GM23248 (cell line): ENCODE results near the gene GRAP2. TPM values are rescaled to one million over a fixed set of nuclear protein-coding genes. Genes with fewer than 3 reads are reported as not detected.

ENCODE experiments used
- DNase-seq: peaks from one replicate; pipeline ENCODE4 v3.0.0-alpha.2; 2015
- H2AFZ ChIP-seq: fragments of 200-600 bp; sonication (generic); 2 replicates; pipeline ENCODE4 v1.6.1; 2016; ENCODE audit warnings: antibody characterized with exemption
- H3F3A ChIP-seq: fragments of 200-600 bp; sonication (generic); 2 replicates; pipeline ENCODE4 v1.6.1; 2016; ENCODE audit warnings: mild to moderate bottlenecking, antibody characterized with exemption, mixed run types; ENCODE audit not compliant: insufficient read depth
- H3K27ac ChIP-seq: fragments of 200-600 bp; sonication (generic); 2 replicates; pipeline ENCODE4 v1.5.1; 2016; ENCODE audit warnings: mild to moderate bottlenecking
- H3K27me3 ChIP-seq: fragments of 200-600 bp; sonication (generic); replicated peaks from 2 replicates; pipeline ENCODE4 v1.6.1; 2016; ENCODE audit warnings: mild to moderate bottlenecking; ENCODE audit not compliant: insufficient read depth
- H3K36me3 ChIP-seq: fragments of 200-600 bp; sonication (generic); 2 replicates; pipeline ENCODE4 v1.6.1; 2016; ENCODE audit warnings: low read depth, mild to moderate bottlenecking
- H3K4me1 ChIP-seq: fragments of 200-600 bp; sonication (generic); 2 replicates; pipeline ENCODE4 v1.6.1; 2016; ENCODE audit warnings: mild to moderate bottlenecking; ENCODE audit not compliant: insufficient read depth
- H3K4me2 ChIP-seq: fragments of 200-600 bp; sonication (generic); one replicate; pipeline ENCODE4 v1.6.1; 2016; ENCODE audit warnings: mild to moderate bottlenecking; ENCODE audit not compliant: unreplicated experiment
- H3K4me3 ChIP-seq: fragments of 200-600 bp; sonication (generic); 2 replicates; pipeline ENCODE4 v1.5.1; 2016; ENCODE audit warnings: mild to moderate bottlenecking
- H3K79me2 ChIP-seq: fragments of 200-600 bp; sonication (generic); 2 replicates; pipeline ENCODE4 v1.6.1; 2016; ENCODE audit warnings: mild to moderate bottlenecking; ENCODE audit not compliant: insufficient read depth
- H3K9ac ChIP-seq: fragments of 200-600 bp; sonication (generic); 2 replicates; pipeline ENCODE4 v1.6.1; 2016; ENCODE audit warnings: mild to moderate bottlenecking
- H3K9me2 ChIP-seq: fragments of 200-600 bp; sonication (generic); 2 replicates; pipeline ENCODE4 v1.6.1; 2016; ENCODE audit warnings: mixed run types, mild to moderate bottlenecking, moderate library complexity; ENCODE audit not compliant: insufficient read depth
- H3K9me3 ChIP-seq: fragments of 200-600 bp; sonication (generic); one replicate; pipeline ENCODE4 v1.6.1; 2017; ENCODE audit warnings: low read depth
- H4K20me1 ChIP-seq: fragments of 200-600 bp; sonication (generic); 2 replicates; pipeline ENCODE4 v1.6.0; 2016; ENCODE audit not compliant: insufficient read depth
- EZH2 ChIP-seq: fragments of 200-600 bp; sonication (generic); IDR thresholded peaks from 2 replicates; pipeline ENCODE4 v1.6.1; 2018; ENCODE audit warnings: antibody characterized with exemption, mild to moderate bottlenecking; ENCODE audit not compliant: insufficient read depth, poor library complexity, severe bottlenecking
- EZH2phosphoT487 ChIP-seq: fragments of 200-600 bp; sonication (generic); IDR thresholded peaks from 2 replicates; pipeline ENCODE4 v1.6.1; 2018; ENCODE audit warnings: antibody characterized with exemption, moderate library complexity, mild to moderate bottlenecking, low read depth; ENCODE audit not compliant: insufficient read depth
- WGBS, 2 experiments: methylation state at CpG; one replicate each; pipeline ENCODE4 v1.1.6; 2015 to 2017; ENCODE audit warnings: low lambda C conversion rate in 2 of 2, low coverage in 1 of 2; ENCODE audit errors: missing lambda C conversion rate in 2 of 2; 5-methylcytosine and 5-hydroxymethylcytosine counted together
- in situ Hi-C: fragments of 300-500 bp; cut with MboI; formaldehyde crosslinking; loops from 2 replicates; pipeline ENCODE4 v1.15.0; 2020
- polyA plus RNA-seq: library from polyadenylated mRNA; unstranded; fragments of >200 nt; fragmentation: Nextera tagmentation; extraction: Ambion mirVana; gene quantifications from 2 replicates; pipeline ENCODE4 v1.2.1, GENCODE V29; 2016
- total RNA-seq: library from RNA; depleted of rRNA; stranded (reverse); fragments of >200 nt; shearing (Covaris generic); gene quantifications from 2 replicates; pipeline ENCODE4 v1.2.3, GENCODE V29; 2014

GRAP2 gene
- total and polyA plus RNA-seq, 2 experiments from 2014 or later = not detected

DNA sequence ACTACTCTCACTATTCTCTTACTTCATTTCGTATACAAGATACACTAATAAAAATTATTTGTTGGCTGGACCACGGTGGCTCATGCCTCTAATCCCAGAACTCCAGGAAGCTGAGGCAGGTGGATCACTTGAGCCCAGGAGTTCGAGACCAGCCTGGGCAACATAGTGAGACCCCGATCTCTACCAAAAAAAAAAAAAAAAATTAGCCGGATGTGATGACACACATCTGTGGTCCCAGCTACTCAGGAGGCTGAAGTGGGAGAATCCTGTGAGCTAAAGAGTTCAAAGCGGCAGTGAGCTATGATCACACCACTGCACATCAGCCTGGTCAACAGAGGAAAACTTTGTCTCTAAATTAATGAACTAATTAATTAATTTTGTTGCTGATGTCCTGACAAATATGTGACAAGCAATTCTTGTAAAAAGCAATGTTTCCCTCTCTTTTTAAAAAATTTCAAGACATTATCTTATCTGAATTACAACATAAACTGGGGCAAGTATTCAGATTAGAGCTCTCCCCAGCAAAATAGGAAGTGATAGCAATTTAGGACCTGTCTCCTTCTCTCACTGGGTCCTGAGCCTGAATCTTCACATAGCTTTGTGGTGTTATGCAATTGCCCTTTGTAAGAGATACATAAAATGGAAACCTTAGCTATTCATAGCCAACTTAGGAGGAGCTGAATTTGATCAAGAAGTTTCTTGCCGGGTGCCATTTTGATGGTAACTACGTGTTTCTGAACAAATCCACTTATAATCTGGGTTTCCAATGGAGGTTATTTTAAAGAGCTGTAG lies 41.8 kb downstream of the GRAP2 start:
- TF ChIP-seq EZH2phosphoT487 (no peak), EZH2 (no peak)
- Histone ChIP-seq H3K36me3 (no peaks in the 10 kb centered on the region), H3K9me2 (no peaks in the 10 kb centered on the region), H3K4me2 (no peak overlapping the region), H4K20me1 (no peaks in the 10 kb centered on the region), H3K9ac (no peak overlapping the region), H3K27ac (no peak overlapping the region), H3K9me3 (no peaks in the 10 kb centered on the region), H3F3A (no peaks in the 10 kb centered on the region), H3K27me3 (peaks cover 18% of the 10 kb centered on the region), H3K4me3 (no peak overlapping the region), H3K79me2 (no peaks in the 10 kb centered on the region), H3K4me1 (no peaks in the 10 kb centered on the region), H2AFZ (no peak overlapping the region)
- no peak for DNase-seq
- WGBS, 2 experiments = 59 to 64% methylated on average over 8 of the region's 8 CpGs
- in situ Hi-C loops = no loop called here

DNA sequence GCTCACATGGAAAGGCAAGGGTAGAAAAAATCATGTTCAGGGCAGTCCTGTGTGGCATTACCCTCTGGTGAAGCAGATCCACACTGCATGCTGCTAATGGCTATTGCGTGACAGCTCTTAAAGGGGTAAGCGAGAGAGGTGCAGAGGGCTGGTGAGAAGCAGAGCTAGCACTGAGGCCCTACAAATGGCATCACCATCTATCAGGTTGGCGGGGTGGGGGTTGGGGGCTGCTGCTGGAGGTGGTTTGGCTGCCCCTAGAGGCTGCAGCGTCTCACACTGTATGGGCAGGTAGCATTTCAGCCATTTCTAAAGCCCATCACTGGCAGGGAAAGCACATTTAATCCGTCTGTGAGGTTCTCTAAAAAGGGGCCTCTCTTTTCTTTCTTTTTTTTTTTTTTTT lies 42.5 kb downstream of the GRAP2 start:
- H3K4me2 ChIP-seq = no peak overlapping the region
- H3K36me3 ChIP-seq = no peaks in the 10 kb centered on the region
- in situ Hi-C loops = no loop called here
- TF ChIP-seq EZH2phosphoT487 (no peak), EZH2 (no peak)
- no peaks in the 10 kb centered on the region for H3K9me3 ChIP-seq
- no peak overlapping the region for H3K4me3 ChIP-seq
- no peak overlapping the region for H3K27ac ChIP-seq
- no peak overlapping the region for H2AFZ ChIP-seq
- DNase-seq = no peak
- H3K79me2 ChIP-seq = no peaks in the 10 kb centered on the region
- H3K9me2 ChIP-seq = no peaks in the 10 kb centered on the region
- peaks cover 17% of the 10 kb centered on the region for H3K27me3 ChIP-seq
- WGBS, 2 experiments = 58 to 66% methylated on average over 5 of the region's 5 CpGs
- no peak overlapping the region for H3K9ac ChIP-seq
- H3F3A ChIP-seq = no peaks in the 10 kb centered on the region
- no peaks in the 10 kb centered on the region for H4K20me1 ChIP-seq
- H3K4me1 ChIP-seq = no peaks in the 10 kb centered on the region

- in situ Hi-C loops = no loop called here
- Histone ChIP-seq H3K4me1 (no peaks in the 10 kb centered on the region), H3K4me3 (no peak overlapping the region), H3K27me3 (peaks cover 26% of the 10 kb centered on the region), H3K36me3 (no peaks in the 10 kb centered on the region), H3F3A (no peaks in the 10 kb centered on the region), H3K4me2 (no peak overlapping the region), H3K27ac (no peak overlapping the region), H3K79me2 (no peaks in the 10 kb centered on the region), H4K20me1 (no peaks in the 10 kb centered on the region), H3K9me3 (no peaks in the 10 kb centered on the region), H3K9ac (no peak overlapping the region), H2AFZ (no peak overlapping the region), H3K9me2 (no peaks in the 10 kb centered on the region)
- TF ChIP-seq EZH2 = no peak
- no peak for TF ChIP-seq EZH2phosphoT487
- WGBS, 2 experiments = 45 to 47% methylated on average over 11 of the region's 11 CpGs
- DNase-seq = no peak
Observed at GRCh38 chr22:39943953-39944872, 43.3 kb downstream of the GRAP2 start.

GRCh38 chr22:39946126-39946502 lies 45.2 kb downstream of the GRAP2 start:
- H3K4me2 ChIP-seq = no peak overlapping the region
- no peak overlapping the region for H3K4me3 ChIP-seq
- no peaks in the 10 kb centered on the region for H3K9me3 ChIP-seq
- H3K9me2 ChIP-seq = no peaks in the 10 kb centered on the region
- no peak overlapping the region for H3K27ac ChIP-seq
- H3K36me3 ChIP-seq = no peaks in the 10 kb centered on the region
- H4K20me1 ChIP-seq = no peaks in the 10 kb centered on the region
- no peak for DNase-seq
- H3K27me3 ChIP-seq = peaks cover 35% of the 10 kb centered on the region
- H3K4me1 ChIP-seq = no peaks in the 10 kb centered on the region
- no peak overlapping the region for H2AFZ ChIP-seq
- H3F3A ChIP-seq = no peaks in the 10 kb centered on the region
- no peak for TF ChIP-seq EZH2phosphoT487
- no peak for TF ChIP-seq EZH2
- no peak overlapping the region for H3K9ac ChIP-seq
- H3K79me2 ChIP-seq = no peaks in the 10 kb centered on the region
- in situ Hi-C loops = no loop called here
- 68 to 81% methylated on average over 4 of the region's 4 CpGs for WGBS, 2 experiments
